Keratinocyte (primary cell): Measurements from ENCODE around the gene ITPK1.

Source experiments
- CTCF ChIP-seq, 3 experiments: IDR thresholded peaks in 1 of 3; conservative IDR thresholded peaks in 1 of 3; optimal IDR thresholded peaks in 1 of 3; 2 replicates in 2 of 3; 3 replicates in 1 of 3; pipeline versions ENCODE3 to v1.5.1; 2011; ENCODE audit warnings: low read length in 3 of 3, mild to moderate bottlenecking in 3 of 3, moderate library complexity in 2 of 3, control low read depth in 1 of 3, inconsistent platforms in 1 of 3; ENCODE audit not compliant: insufficient read depth in 2 of 3; ENCODE audit errors: extremely low read depth in 1 of 3
- EZH2 ChIP-seq: IDR thresholded peaks from one replicate; pipeline ENCODE4 v1.6.1; 2012; ENCODE audit warnings: inconsistent platforms, mild to moderate bottlenecking, low read length, moderate library complexity

GRCh38 chr14:92961567-92961855 lies 154.2 kb downstream of the ITPK1 start:
- TF ChIP-seq CTCF (optimal IDR thresholded peaks at IDR 0.05 in 1 of 3, IDR thresholded peaks at IDR 0.05 in 1 of 3, conservative IDR thresholded peaks at IDR 0.05 in 1 of 3; ENCODE audit: extremely low read depth in 1 of 3, insufficient read depth in 2 of 3, low read length in 3 of 3) (no peak), EZH2 (no peak)
